ENCODE results near the gene GATAD2B. TPM values are rescaled to one million over a fixed set of nuclear protein-coding genes. Genes with fewer than 3 reads are reported as not detected.

GATAD2B gene
- total and polyA plus RNA-seq, 5 donors from 2014 or later, result 2.9 to 81.5 (median 3.4) TPM

GRCh38 chr1:153926405-153926804 is 3.6 kb upstream of the GATAD2B start:
- DNase-seq, result no peak
- no peak for ATAC-seq (ENCODE audit: low read depth in 2 of 2)
- peaks cover 6% of the 10 kb centered on the region for H3K27me3 Mint-ChIP-seq
- Histone ChIP-seq H3K36me3 (ENCODE audit: control insufficient read depth, insufficient read depth, low read length) (peaks cover 14% of the 10 kb centered on the region), H3K27ac (ENCODE audit: insufficient read depth, low read length, poor library complexity, severe bottlenecking) (no peak overlapping the region), H3K9me3 (ENCODE audit: control insufficient read depth in 2 of 2, low read length in 2 of 2) (no peaks in the 10 kb centered on the region), H3K27me3 (ENCODE audit: control insufficient read depth, insufficient read depth, low read length) (no peaks in the 10 kb centered on the region), H3K4me3 (ENCODE audit: low read depth, low read length) (no peak overlapping the region), H3K4me1 (ENCODE audit: control insufficient read depth, insufficient read depth, low read length, poor library complexity, severe bottlenecking) (peaks cover 14% of the 10 kb centered on the region)
- H3K4me1 Mint-ChIP-seq, result peaks cover 7 to 24% (median 16%) of the 10 kb centered on the region in 4 donors
- H3K27ac Mint-ChIP-seq, result no peak overlapping the region
- peak overlapping the region in 1 of 4 donors; percentile 75 for H3K4me3 Mint-ChIP-seq
- H3K36me3 Mint-ChIP-seq, result no peaks in the 10 kb centered on the region
- H3K9me3 Mint-ChIP-seq, result no peaks in the 10 kb centered on the region

GRCh38 chr1:153922076-153922971 is 448 bp downstream of the GATAD2B start:
- Mint-ChIP-seq H3K36me3 (no peaks in the 10 kb centered on the region), H3K4me1 (peaks cover 31 to 55% (median 42%) of the 10 kb centered on the region in 4 donors), H3K27me3 (peaks cover 6% of the 10 kb centered on the region), H3K27ac (peak overlapping the region; percentile 93 to 99 (median 96)), H3K9me3 (peaks cover 0 to 1% (median 0%) of the 10 kb centered on the region in 7 donors), H3K4me3 (peak overlapping the region; percentile 93 to 97 (median 96))
- Histone ChIP-seq H3K27me3 (ENCODE audit: control insufficient read depth, insufficient read depth, low read length) (no peaks in the 10 kb centered on the region), H3K27ac (ENCODE audit: insufficient read depth, low read length, poor library complexity, severe bottlenecking) (peak overlapping the region; percentile 74), H3K4me3 (ENCODE audit: low read depth, low read length) (peak overlapping the region; percentile 90), H3K9me3 (ENCODE audit: control insufficient read depth in 2 of 2, low read length in 2 of 2) (no peaks in the 10 kb centered on the region), H3K4me1 (ENCODE audit: control insufficient read depth, insufficient read depth, low read length, poor library complexity, severe bottlenecking) (peaks cover 39% of the 10 kb centered on the region), H3K36me3 (ENCODE audit: control insufficient read depth, insufficient read depth, low read length) (peaks cover 6% of the 10 kb centered on the region)
- peak; percentile 12 for ATAC-seq (ENCODE audit: low read depth in 2 of 2)
- peak in 2 of 3 donors; percentile 41 to 77 for DNase-seq

GRCh38 chr1:153921803-153922075 is 1.0 kb downstream of the GATAD2B start:
- H3K27me3 ChIP-seq (ENCODE audit: control insufficient read depth, insufficient read depth, low read length), result no peaks in the 10 kb centered on the region
- H3K27ac ChIP-seq (ENCODE audit: insufficient read depth, low read length, poor library complexity, severe bottlenecking), result peak overlapping the region; percentile 74
- Mint-ChIP-seq H3K36me3 (no peaks in the 10 kb centered on the region), H3K27ac (peak overlapping the region; percentile 90 to 99 (median 96)), H3K4me1 (peaks cover 31 to 58% (median 42%) of the 10 kb centered on the region in 4 donors), H3K27me3 (peaks cover 6% of the 10 kb centered on the region), H3K9me3 (peaks cover 0 to 1% (median 0%) of the 10 kb centered on the region in 7 donors), H3K4me3 (peak overlapping the region; percentile 91 to 96 (median 93))
- no peak for ATAC-seq (ENCODE audit: low read depth in 2 of 2)
- peaks cover 6% of the 10 kb centered on the region for H3K36me3 ChIP-seq (ENCODE audit: control insufficient read depth, insufficient read depth, low read length)
- peak overlapping the region; percentile 90 for H3K4me3 ChIP-seq (ENCODE audit: low read depth, low read length)
- DNase-seq, result peak in 1 of 3 donors; percentile 13
- H3K9me3 ChIP-seq (ENCODE audit: control insufficient read depth in 2 of 2, low read length in 2 of 2), result no peaks in the 10 kb centered on the region
- H3K4me1 ChIP-seq (ENCODE audit: control insufficient read depth, insufficient read depth, low read length, poor library complexity, severe bottlenecking), result peaks cover 39% of the 10 kb centered on the region

- ATAC-seq (ENCODE audit: low read depth in 2 of 2) (no peak), DNase-seq (no peak)
- H3K36me3 Mint-ChIP-seq, result no peaks in the 10 kb centered on the region
- H3K36me3 ChIP-seq (ENCODE audit: control insufficient read depth, insufficient read depth, low read length), result peaks cover 7% of the 10 kb centered on the region
- peak overlapping the region; percentile 74 for H3K27ac ChIP-seq (ENCODE audit: insufficient read depth, low read length, poor library complexity, severe bottlenecking)
- peak overlapping the region; percentile 90 to 99 (median 96) for H3K27ac Mint-ChIP-seq
- H3K27me3 Mint-ChIP-seq, result peaks cover 6% of the 10 kb centered on the region
- H3K4me1 Mint-ChIP-seq, result peaks cover 34 to 60% (median 43%) of the 10 kb centered on the region in 4 donors
- no peaks in the 10 kb centered on the region for H3K9me3 ChIP-seq (ENCODE audit: control insufficient read depth in 2 of 2, low read length in 2 of 2)
- H3K4me1 ChIP-seq (ENCODE audit: control insufficient read depth, insufficient read depth, low read length, poor library complexity, severe bottlenecking), result peaks cover 39% of the 10 kb centered on the region
- peaks cover 0 to 1% (median 0%) of the 10 kb centered on the region in 7 donors for H3K9me3 Mint-ChIP-seq
- no peaks in the 10 kb centered on the region for H3K27me3 ChIP-seq (ENCODE audit: control insufficient read depth, insufficient read depth, low read length)
- H3K4me3 Mint-ChIP-seq, result peak overlapping the region; percentile 91 to 96 (median 93)
- peak overlapping the region; percentile 90 for H3K4me3 ChIP-seq (ENCODE audit: low read depth, low read length)
Observed at GRCh38 chr1:153921080-153921802, 1.5 kb downstream of the GATAD2B start.

GRCh38 chr1:153919876-153920852 is 2.6 kb downstream of the GATAD2B start:
- no peak for ATAC-seq (ENCODE audit: low read depth in 2 of 2)
- H3K4me3 ChIP-seq (ENCODE audit: low read depth, low read length), result peak overlapping the region; percentile 90
- H3K9me3 ChIP-seq (ENCODE audit: control insufficient read depth in 2 of 2, low read length in 2 of 2), result no peaks in the 10 kb centered on the region
- peaks cover 11% of the 10 kb centered on the region for H3K36me3 ChIP-seq (ENCODE audit: control insufficient read depth, insufficient read depth, low read length)
- H3K4me1 ChIP-seq (ENCODE audit: control insufficient read depth, insufficient read depth, low read length, poor library complexity, severe bottlenecking), result peaks cover 39% of the 10 kb centered on the region
- Mint-ChIP-seq H3K27ac (peak overlapping the region; percentile 34 to 94 (median 87)), H3K4me3 (peak overlapping the region; percentile 91 to 96 (median 93)), H3K27me3 (peaks cover 6% of the 10 kb centered on the region), H3K36me3 (no peaks in the 10 kb centered on the region), H3K4me1 (peaks cover 32 to 66% (median 46%) of the 10 kb centered on the region in 4 donors), H3K9me3 (peaks cover 0 to 1% (median 0%) of the 10 kb centered on the region in 7 donors)
- peak overlapping the region; percentile 41 for H3K27ac ChIP-seq (ENCODE audit: insufficient read depth, low read length, poor library complexity, severe bottlenecking)
- DNase-seq, result peak in 2 of 3 donors; percentile 16 to 57
- no peaks in the 10 kb centered on the region for H3K27me3 ChIP-seq (ENCODE audit: control insufficient read depth, insufficient read depth, low read length)

- Mint-ChIP-seq H3K9me3 (peaks cover 0 to 1% (median 0%) of the 10 kb centered on the region in 7 donors), H3K4me3 (peak overlapping the region in 2 of 4 donors; percentile 40 to 63), H3K36me3 (peaks cover 7% of the 10 kb centered on the region), H3K4me1 (peaks cover 33 to 78% (median 47%) of the 10 kb centered on the region in 4 donors), H3K27me3 (no peaks in the 10 kb centered on the region), H3K27ac (peak overlapping the region; percentile 5 to 82 (median 60))
- H3K4me3 ChIP-seq (ENCODE audit: low read depth, low read length), result no peak overlapping the region
- peaks cover 13% of the 10 kb centered on the region for H3K36me3 ChIP-seq (ENCODE audit: control insufficient read depth, insufficient read depth, low read length)
- H3K9me3 ChIP-seq (ENCODE audit: control insufficient read depth in 2 of 2, low read length in 2 of 2), result no peaks in the 10 kb centered on the region
- no peaks in the 10 kb centered on the region for H3K27me3 ChIP-seq (ENCODE audit: control insufficient read depth, insufficient read depth, low read length)
- no peak for DNase-seq
- no peak for ATAC-seq (ENCODE audit: low read depth in 2 of 2)
- H3K27ac ChIP-seq (ENCODE audit: insufficient read depth, low read length, poor library complexity, severe bottlenecking), result no peak overlapping the region
- peaks cover 31% of the 10 kb centered on the region for H3K4me1 ChIP-seq (ENCODE audit: control insufficient read depth, insufficient read depth, low read length, poor library complexity, severe bottlenecking)
Observed at GRCh38 chr1:153916297-153916696, 6.5 kb downstream of the GATAD2B start.

GRCh38 chr1:153912349-153912748 is 10.4 kb downstream of the GATAD2B start:
- Histone ChIP-seq H3K4me1 (ENCODE audit: control insufficient read depth, insufficient read depth, low read length, poor library complexity, severe bottlenecking) (peaks cover 8% of the 10 kb centered on the region), H3K4me3 (ENCODE audit: low read depth, low read length) (peak overlapping the region; percentile 7), H3K36me3 (ENCODE audit: control insufficient read depth, insufficient read depth, low read length) (peaks cover 17% of the 10 kb centered on the region), H3K27me3 (ENCODE audit: control insufficient read depth, insufficient read depth, low read length) (no peaks in the 10 kb centered on the region), H3K9me3 (ENCODE audit: control insufficient read depth in 2 of 2, low read length in 2 of 2) (no peaks in the 10 kb centered on the region), H3K27ac (ENCODE audit: insufficient read depth, low read length, poor library complexity, severe bottlenecking) (no peak overlapping the region)
- no peaks in the 10 kb centered on the region for H3K27me3 Mint-ChIP-seq
- peaks cover 17 to 55% (median 26%) of the 10 kb centered on the region in 4 donors for H3K4me1 Mint-ChIP-seq
- no peak overlapping the region for H3K4me3 Mint-ChIP-seq
- no peaks in the 10 kb centered on the region for H3K9me3 Mint-ChIP-seq
- peaks cover 13% of the 10 kb centered on the region for H3K36me3 Mint-ChIP-seq
- H3K27ac Mint-ChIP-seq, result peak overlapping the region in 2 of 3 donors; percentile 43 to 56
- no peak for ATAC-seq (ENCODE audit: low read depth in 2 of 2)
- no peak for DNase-seq
